RWPE1 (cell line): ENCODE results near the gene SLC22A13.
A peak's percentile ranks its signal among the peaks of the same experiment; 100 is the strongest.
"Not testable (repeated sequence)": the region's sequence is repeated elsewhere in the genome, so short reads cannot be mapped to it uniquely, and the experiment has no call there.

Source experiments
- CTCF ChIA-PET: fragments of 350-600 bp; sonication (Branson Sonifier 250); formaldehyde crosslinking; extraction: SDS; loops from one replicate; lab custom pipeline; 2021; lab: Yijun Ruan, JAX
- POLR2A ChIA-PET: fragments of 400-600 bp; formaldehyde crosslinking; extraction: SDS; loops from one replicate; lab custom pipeline; 2020; ENCODE audit warnings: antibody characterized with exemption; ENCODE audit not compliant: low non-redundant PET; lab: Yijun Ruan, JAX
- DNase-seq: peaks from one replicate; pipeline ENCODE4 v3.0.0; 2012; ENCODE audit warnings: low spot score
- H3K27ac ChIP-seq: fragments of 450-650 bp; 2 replicates; pipeline ENCODE4 v1.5.1; 2017
- CTCF ChIP-seq: fragments of 450-650 bp; conservative IDR thresholded peaks from 2 replicates; pipeline ENCODE4 v1.5.1; 2017; ENCODE audit warnings: low read depth, mild to moderate bottlenecking

Gene SLC22A13

GRCh38 chr3:38226273-38226672 lies 39.3 kb upstream of the SLC22A13 start:
- no peak for TF ChIP-seq CTCF
- ChIA-PET CTCF (no interaction called here), POLR2A (no interaction called here)
- no peak for DNase-seq
- H3K27ac ChIP-seq, result no peak overlapping the region

- TF ChIP-seq CTCF, result no peak
- POLR2A ChIA-PET, result no interaction called here
- peak; percentile 7 for DNase-seq
- CTCF ChIA-PET, result no interaction called here
- H3K27ac ChIP-seq, result no peak overlapping the region
Observed at GRCh38 chr3:38227989-38228388, 37.6 kb upstream of the SLC22A13 start.

- TF ChIP-seq CTCF, result no peak
- no peak for DNase-seq
- no peak overlapping the region for H3K27ac ChIP-seq
- POLR2A ChIA-PET, result no interaction called here
- CTCF ChIA-PET, result no interaction called here
Observed at GRCh38 chr3:38229036-38229435, 36.6 kb upstream of the SLC22A13 start.

GRCh38 chr3:38232701-38233100 lies 32.9 kb upstream of the SLC22A13 start:
- DNase-seq, result no peak
- no peak for TF ChIP-seq CTCF
- no peak overlapping the region for H3K27ac ChIP-seq
- ChIA-PET CTCF (interaction anchor here (0.7 kb wide), 1 partner anchor 977 kb away, joined by 3 read pairs; no protein-coding TSS in a partner anchor), POLR2A (no interaction called here)

GRCh38 chr3:38235466-38235865 lies 30.1 kb upstream of the SLC22A13 start:
- ChIA-PET POLR2A (no interaction called here), CTCF (no interaction called here)
- DNase-seq, result no peak
- H3K27ac ChIP-seq, result no peak overlapping the region
- no peak for TF ChIP-seq CTCF

- ChIA-PET POLR2A (no interaction called here), CTCF (no interaction called here)
- no peak for TF ChIP-seq CTCF
Observed at GRCh38 chr3:38238416-38239008, 27.1 kb upstream of the SLC22A13 start.

GRCh38 chr3:38242812-38243211 lies 22.8 kb upstream of the SLC22A13 start:
- H3K27ac ChIP-seq, POLR2A ChIA-PET, CTCF ChIA-PET, DNase-seq: not testable (repeated sequence)

More at GRCh38 chr3:38238416-38239008, 27.1 kb upstream of the SLC22A13 start:
- DNase-seq, result no peak
- no peak overlapping the region for H3K27ac ChIP-seq
